Uterus (tissue), 2 donors: Measurements from ENCODE around the gene RPL37.
"Not testable (repeated sequence)": the region's sequence is repeated elsewhere in the genome, so short reads cannot be mapped to it uniquely, and the experiment has no call there.

Source experiments
- POLR2A ChIP-seq, 2 donors: fragments of 450-650 bp; IDR thresholded peaks; one replicate each; pipeline ENCODE4 v1.6.1; 2016; ENCODE audit warnings: antibody characterized with exemption in 2 of 2, mild to moderate bottlenecking in 1 of 2, moderate library complexity in 1 of 2
- TF ChIP-seq, protein P1 (sequence below), 4 experiments: fragments of 200-600 bp in 2 of 4; fragments of 450-650 bp in 2 of 4; sonication (generic) in 2 of 4; IDR thresholded peaks; one replicate each; pipeline ENCODE4 v1.5.1; 2016 to 2019; ENCODE audit warnings: antibody characterized with exemption in 4 of 4, mild to moderate bottlenecking in 2 of 4, moderate library complexity in 1 of 4

GRCh38 chr5:40788941-40789340 lies 46.1 kb downstream of the RPL37 start:
- TF ChIP-seq, protein P1, sequence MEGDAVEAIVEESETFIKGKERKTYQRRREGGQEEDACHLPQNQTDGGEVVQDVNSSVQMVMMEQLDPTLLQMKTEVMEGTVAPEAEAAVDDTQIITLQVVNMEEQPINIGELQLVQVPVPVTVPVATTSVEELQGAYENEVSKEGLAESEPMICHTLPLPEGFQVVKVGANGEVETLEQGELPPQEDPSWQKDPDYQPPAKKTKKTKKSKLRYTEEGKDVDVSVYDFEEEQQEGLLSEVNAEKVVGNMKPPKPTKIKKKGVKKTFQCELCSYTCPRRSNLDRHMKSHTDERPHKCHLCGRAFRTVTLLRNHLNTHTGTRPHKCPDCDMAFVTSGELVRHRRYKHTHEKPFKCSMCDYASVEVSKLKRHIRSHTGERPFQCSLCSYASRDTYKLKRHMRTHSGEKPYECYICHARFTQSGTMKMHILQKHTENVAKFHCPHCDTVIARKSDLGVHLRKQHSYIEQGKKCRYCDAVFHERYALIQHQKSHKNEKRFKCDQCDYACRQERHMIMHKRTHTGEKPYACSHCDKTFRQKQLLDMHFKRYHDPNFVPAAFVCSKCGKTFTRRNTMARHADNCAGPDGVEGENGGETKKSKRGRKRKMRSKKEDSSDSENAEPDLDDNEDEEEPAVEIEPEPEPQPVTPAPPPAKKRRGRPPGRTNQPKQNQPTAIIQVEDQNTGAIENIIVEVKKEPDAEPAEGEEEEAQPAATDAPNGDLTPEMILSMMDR (IDR thresholded peaks at IDR 0.05) = not testable (repeated sequence)
- not testable (repeated sequence) for TF ChIP-seq POLR2A (IDR thresholded peaks at IDR 0.05)
